Putamen (tissue), 1 donor: ENCODE measurements around the gene KRTAP2-1.
"Not testable (repeated sequence)": the region's sequence is repeated elsewhere in the genome, so short reads cannot be mapped to it uniquely, and the experiment has no call there.

ENCODE experiments used
- DNase-seq: peaks from one replicate; pipeline ENCODE4 v3.0.0-alpha.2; 2016; ENCODE audit warnings: low spot score

The KRTAP2-1 gene

GRCh38 chr17:41012326-41013120 lies 34.6 kb downstream of the KRTAP2-1 start:
- DNase-seq = no peak

GRCh38 chr17:41010441-41010840 lies 36.7 kb downstream of the KRTAP2-1 start:
- no peak for DNase-seq

GRCh38 chr17:41009936-41010335 lies 37.2 kb downstream of the KRTAP2-1 start:
- DNase-seq = no peak

GRCh38 chr17:41009301-41009760 lies 37.8 kb downstream of the KRTAP2-1 start:
- DNase-seq = no peak

DNA sequence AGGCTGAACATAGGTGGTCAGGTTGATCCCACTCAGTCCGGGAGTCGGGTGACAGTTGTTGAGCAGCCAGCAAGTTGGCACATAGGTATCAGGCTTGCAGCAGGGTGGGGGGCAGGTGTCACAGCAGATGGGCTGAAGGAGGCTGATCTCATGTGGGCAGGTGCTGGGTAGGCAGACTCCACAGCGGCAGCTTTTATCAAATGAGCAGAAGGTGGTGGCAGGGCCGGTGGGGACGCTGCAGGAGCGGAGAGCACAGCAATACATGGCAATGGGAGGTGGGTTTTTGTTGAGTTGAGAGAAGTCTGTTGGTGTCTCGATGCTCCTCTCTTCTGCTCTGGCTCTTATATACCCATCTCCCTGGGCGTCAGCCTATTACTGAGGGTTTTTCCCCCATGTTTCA lies 38.3 kb downstream of the KRTAP2-1 start, which contains the start of gene KRTAP3-1:
KRTAP3-1 (minus strand) TSS at position 318 of the 400 bp plus-strand sequence; CDS start at position 264, 54 bp downstream.
- no peak for DNase-seq

DNA sequence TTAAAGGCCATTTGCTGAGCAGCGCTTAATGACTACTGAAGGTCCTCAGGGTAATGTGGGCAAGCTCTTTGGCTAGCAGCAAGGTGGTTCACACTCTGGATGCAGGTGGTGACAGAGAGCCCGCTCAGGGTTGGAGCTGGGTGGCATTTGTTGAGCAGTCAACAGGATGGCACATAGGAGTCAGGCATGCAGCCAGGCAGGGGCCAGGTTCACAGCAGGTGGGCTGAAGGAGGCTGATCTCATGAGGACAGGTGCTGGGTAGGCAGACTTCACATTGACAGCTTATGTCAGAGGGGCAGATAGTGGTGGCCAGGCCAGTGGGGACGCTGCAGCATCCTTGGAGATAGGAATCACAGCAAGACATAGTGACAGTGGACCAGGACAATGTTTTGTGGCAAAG lies 42.7 kb downstream of the KRTAP2-1 start:
- DNase-seq = no peak

GRCh38 chr17:41003926-41004325 lies 43.2 kb downstream of the KRTAP2-1 start:
- DNase-seq = no peak

- DNase-seq = peak; percentile 5
Measured at GRCh38 chr17:41002814-41003213, 44.3 kb downstream of the KRTAP2-1 start.

- no peak for DNase-seq
Measured at GRCh38 chr17:41001795-41002194, 45.3 kb downstream of the KRTAP2-1 start.

DNA sequence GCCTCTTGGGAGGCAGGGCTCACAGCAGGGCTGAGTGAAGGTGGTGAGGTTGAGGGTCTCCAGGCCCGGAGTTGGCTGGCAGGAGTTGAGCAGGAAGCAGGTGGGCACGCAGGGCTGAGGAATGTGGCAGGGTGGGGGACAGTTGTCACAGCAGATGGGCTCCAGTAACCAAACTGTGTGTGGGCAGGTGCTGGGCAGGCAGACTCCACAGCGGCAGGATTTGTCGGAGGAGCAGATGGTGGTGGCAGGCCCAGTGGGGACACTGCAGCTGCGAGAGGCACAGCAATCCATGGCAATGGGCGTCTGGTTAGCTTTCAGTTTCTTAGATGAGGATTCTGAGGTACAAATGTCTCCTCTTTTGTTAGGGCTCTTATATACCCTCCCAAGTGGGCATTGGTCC lies 47.6 kb downstream of the KRTAP2-1 start, which contains the start of gene KRTAP3-2:
KRTAP3-2 (minus strand) TSS at position 344 of the 400 bp plus-strand sequence; CDS start at position 291, 53 bp downstream.
- not testable (repeated sequence) for DNase-seq

GRCh38 chr17:40997361-40997760 lies 49.8 kb downstream of the KRTAP2-1 start:
- no peak for DNase-seq

GRCh38 chr17:40996829-40997228 lies 50.3 kb downstream of the KRTAP2-1 start:
- DNase-seq = no peak
